Natural killer cell (primary cell): ENCODE data around the gene DCTD. TPM values are rescaled to one million over a fixed set of nuclear protein-coding genes. Genes with fewer than 3 reads are reported as not detected.

Experiments
- ATAC-seq, 3 donors: fragments of 150-1000 bp in 2 of 3; fragments of 200-7000 bp in 1 of 3; cut with Tn5 transposase; 1 replicate in 1 of 3; 2 replicates in 2 of 3; pipeline ENCODE4 v1.10.0; 2021; ENCODE audit warnings: mild to moderate bottlenecking in 2 of 3, moderate library complexity in 2 of 3
- DNase-seq, 2 donors: peaks; one replicate each; pipeline versions ENCODE4 v3.0.0 to v3.0.0-alpha.2; 2013 to 2021; ENCODE audit warnings: mixed read lengths in 1 of 2
- H3K27ac ChIP-seq: one replicate; pipeline ENCODE4 v1.5.1; 2013; ENCODE audit warnings: mild to moderate bottlenecking, low read length
- H3K27me3 ChIP-seq: one replicate; pipeline ENCODE4 v1.6.1; 2013; ENCODE audit warnings: low read length; ENCODE audit not compliant: control insufficient read depth, insufficient read depth
- H3K36me3 ChIP-seq: one replicate; pipeline ENCODE4 v1.6.1; 2013; ENCODE audit warnings: low read length; ENCODE audit not compliant: control insufficient read depth, insufficient read depth
- H3K4me1 ChIP-seq: one replicate; pipeline ENCODE4 v1.6.1; 2013; ENCODE audit warnings: low read length; ENCODE audit not compliant: control insufficient read depth, insufficient read depth
- H3K4me3 ChIP-seq: one replicate; pipeline ENCODE4 v1.5.1; 2013; ENCODE audit warnings: low read length
- H3K9me3 ChIP-seq: one replicate; pipeline ENCODE4 v1.6.1; 2013; ENCODE audit warnings: low read length; ENCODE audit not compliant: control insufficient read depth, insufficient read depth
- H3K27ac Mint-ChIP-seq, 2 donors: one replicate each; pipeline ENCODE4 v1.8.0; 2022; ENCODE audit warnings: mild to moderate bottlenecking in 2 of 2, mixed read lengths in 2 of 2, moderate library complexity in 1 of 2
- H3K27me3 Mint-ChIP-seq, 2 donors: one replicate each; pipeline ENCODE4 v1.8.0; 2022; ENCODE audit warnings: low read depth in 2 of 2, mixed read lengths in 2 of 2
- H3K36me3 Mint-ChIP-seq: one replicate; pipeline ENCODE4 v1.8.0; 2022; ENCODE audit warnings: mixed read lengths
- H3K4me1 Mint-ChIP-seq, 2 donors: one replicate each; pipeline ENCODE4 v1.8.0; 2022; ENCODE audit warnings: mixed read lengths in 2 of 2
- H3K4me3 Mint-ChIP-seq: one replicate; pipeline ENCODE4 v1.8.0; 2022; ENCODE audit warnings: mild to moderate bottlenecking, moderate library complexity, mixed read lengths
- H3K9me3 Mint-ChIP-seq, 2 donors: one replicate each; pipeline ENCODE4 v1.8.0; 2022; ENCODE audit warnings: mixed read lengths in 2 of 2
- WGBS: methylation state at CpG from one replicate; pipeline ENCODE4 v1.1.7; 2013; ENCODE audit warnings: missing lambda C conversion rate; ENCODE audit not compliant: insufficient coverage; 5-methylcytosine and 5-hydroxymethylcytosine counted together
- intact Hi-C: fragments of 100-400 bp; cut with micrococcal nuclease; formaldehyde crosslinking; loops from one replicate; pipeline ENCODE4 v1.14.2; 2022
- total RNA-seq, 4 donors: library from RNA; stranded (reverse); fragments of 120-200 nt in 1 of 4; gene quantifications; one replicate each; pipeline versions ENCODE4 v1.2.3 to v1.2.4, GENCODE V29; 2013 to 2022
- TF ChIP-seq, protein P1 (sequence below): fragments of 200-600 bp; IDR thresholded peaks from one replicate; pipeline ENCODE4 v1.8.0; 2022; ENCODE audit warnings: antibody characterized with exemption

The DCTD gene
- total RNA-seq, 3 donors from 2014 or later (not counting 1 experiment from before 2014, with no cell fraction given): 57.2 to 68.2 (median 68.1) TPM

DNA sequence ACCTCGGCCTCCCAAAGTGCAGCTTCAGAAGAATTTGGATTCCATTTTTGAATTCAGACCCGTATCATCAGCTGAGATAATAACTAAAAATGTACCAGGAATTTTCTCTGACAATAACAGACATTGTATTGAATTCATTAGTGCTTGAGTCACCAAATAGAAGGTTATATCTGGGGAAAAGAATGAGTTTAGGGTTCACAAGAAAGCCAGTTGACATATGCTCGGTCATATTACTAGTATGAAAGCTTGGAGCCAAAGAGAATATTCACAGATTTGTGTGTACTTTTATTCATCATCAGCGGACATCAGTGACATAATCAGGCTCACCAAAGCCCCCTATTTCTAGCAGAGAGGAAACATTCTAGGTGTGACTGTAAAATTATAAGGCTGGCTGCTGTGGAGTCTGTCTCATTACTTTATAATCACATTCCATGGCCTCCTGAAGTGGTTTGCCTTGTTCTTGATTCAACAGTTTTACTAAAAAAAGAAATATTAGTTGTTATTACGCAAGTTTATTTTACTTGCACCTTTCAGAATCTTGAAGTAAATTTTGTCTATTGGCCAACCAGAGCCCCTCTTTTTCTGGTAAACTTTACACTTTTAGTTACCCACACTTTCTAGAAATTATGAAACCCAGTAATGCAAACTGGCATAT, 14.6 kb upstream of the DCTD start:
- Histone ChIP-seq H3K27ac (no peak overlapping the region), H3K36me3 (no peaks in the 10 kb centered on the region), H3K4me1 (no peaks in the 10 kb centered on the region), H3K4me3 (no peak overlapping the region), H3K9me3 (no peaks in the 10 kb centered on the region), H3K27me3 (no peaks in the 10 kb centered on the region)
- Mint-ChIP-seq H3K4me3 (no peak overlapping the region), H3K27ac (no peak overlapping the region), H3K9me3 (no peaks in the 10 kb centered on the region), H3K36me3 (no peaks in the 10 kb centered on the region), H3K4me1 (no peaks in the 10 kb centered on the region), H3K27me3 (peaks cover 11 to 20% of the 10 kb centered on the region in 2 donors)
- intact Hi-C loops: no loop called here
- WGBS: 95% methylated on average over 4 of the region's 5 CpGs
- no peak for DNase-seq
- no peak for ATAC-seq
- TF ChIP-seq, protein P1, sequence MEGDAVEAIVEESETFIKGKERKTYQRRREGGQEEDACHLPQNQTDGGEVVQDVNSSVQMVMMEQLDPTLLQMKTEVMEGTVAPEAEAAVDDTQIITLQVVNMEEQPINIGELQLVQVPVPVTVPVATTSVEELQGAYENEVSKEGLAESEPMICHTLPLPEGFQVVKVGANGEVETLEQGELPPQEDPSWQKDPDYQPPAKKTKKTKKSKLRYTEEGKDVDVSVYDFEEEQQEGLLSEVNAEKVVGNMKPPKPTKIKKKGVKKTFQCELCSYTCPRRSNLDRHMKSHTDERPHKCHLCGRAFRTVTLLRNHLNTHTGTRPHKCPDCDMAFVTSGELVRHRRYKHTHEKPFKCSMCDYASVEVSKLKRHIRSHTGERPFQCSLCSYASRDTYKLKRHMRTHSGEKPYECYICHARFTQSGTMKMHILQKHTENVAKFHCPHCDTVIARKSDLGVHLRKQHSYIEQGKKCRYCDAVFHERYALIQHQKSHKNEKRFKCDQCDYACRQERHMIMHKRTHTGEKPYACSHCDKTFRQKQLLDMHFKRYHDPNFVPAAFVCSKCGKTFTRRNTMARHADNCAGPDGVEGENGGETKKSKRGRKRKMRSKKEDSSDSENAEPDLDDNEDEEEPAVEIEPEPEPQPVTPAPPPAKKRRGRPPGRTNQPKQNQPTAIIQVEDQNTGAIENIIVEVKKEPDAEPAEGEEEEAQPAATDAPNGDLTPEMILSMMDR: no peak

DNA sequence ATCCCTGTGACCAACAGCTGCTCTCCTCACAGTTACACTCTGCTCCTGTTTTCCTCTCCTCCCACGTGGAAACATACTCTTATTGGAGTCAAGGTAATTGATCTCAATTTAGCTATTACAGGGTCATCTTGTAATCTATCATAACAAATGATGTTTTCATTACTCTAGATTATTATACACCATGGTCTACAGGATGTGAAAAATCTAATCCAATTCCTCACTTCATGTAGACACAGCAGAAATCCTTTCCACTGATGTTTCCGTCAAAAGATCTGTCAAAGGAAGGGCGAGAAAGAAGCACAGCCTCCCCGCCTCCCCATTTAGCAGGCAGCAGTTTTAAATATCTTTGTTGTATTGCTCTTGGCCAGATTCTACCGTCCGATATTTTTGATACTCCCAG, 13.7 kb upstream of the DCTD start:
- ATAC-seq (no peak), DNase-seq (no peak)
- Histone ChIP-seq H3K4me1 (no peaks in the 10 kb centered on the region), H3K36me3 (no peaks in the 10 kb centered on the region), H3K27ac (no peak overlapping the region), H3K27me3 (no peaks in the 10 kb centered on the region), H3K4me3 (no peak overlapping the region), H3K9me3 (no peaks in the 10 kb centered on the region)
- intact Hi-C loops: no loop called here
- TF ChIP-seq, protein P1: no peak
- no peak overlapping the region for H3K27ac Mint-ChIP-seq
- no peaks in the 10 kb centered on the region for H3K36me3 Mint-ChIP-seq
- no peaks in the 10 kb centered on the region for H3K4me1 Mint-ChIP-seq
- peaks cover 11 to 20% of the 10 kb centered on the region in 2 donors for H3K27me3 Mint-ChIP-seq
- H3K4me3 Mint-ChIP-seq: no peak overlapping the region
- 89% methylated on average over 4 of the region's 6 CpGs for WGBS
- H3K9me3 Mint-ChIP-seq: no peaks in the 10 kb centered on the region

DNA sequence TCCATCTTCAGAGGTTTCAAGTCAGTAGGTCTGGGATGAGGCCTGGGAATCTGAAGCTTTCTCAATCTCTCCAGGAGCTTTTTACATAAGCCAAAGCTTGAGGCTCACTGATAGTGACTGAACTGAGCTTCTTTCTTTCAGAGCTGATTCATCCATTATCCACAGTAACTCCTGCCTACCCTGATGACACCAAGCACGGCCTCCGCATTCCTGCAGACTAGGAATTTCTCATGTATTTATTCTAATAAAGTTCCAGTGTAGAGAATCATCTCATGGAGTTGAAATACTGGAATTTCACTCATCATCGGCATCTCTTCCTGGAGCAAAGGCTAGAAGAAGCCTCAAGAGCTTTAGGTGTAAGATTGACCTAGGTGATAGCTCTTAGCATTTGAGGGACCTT, 12.1 kb upstream of the DCTD start:
- Mint-ChIP-seq H3K9me3 (no peaks in the 10 kb centered on the region), H3K4me1 (no peaks in the 10 kb centered on the region), H3K27me3 (peaks cover 11 to 20% of the 10 kb centered on the region in 2 donors), H3K36me3 (no peaks in the 10 kb centered on the region), H3K27ac (no peak overlapping the region), H3K4me3 (no peak overlapping the region)
- TF ChIP-seq, protein P1: no peak
- ATAC-seq: no peak
- Histone ChIP-seq H3K4me1 (no peaks in the 10 kb centered on the region), H3K27ac (no peak overlapping the region), H3K27me3 (no peaks in the 10 kb centered on the region), H3K36me3 (no peaks in the 10 kb centered on the region), H3K4me3 (no peak overlapping the region), H3K9me3 (no peaks in the 10 kb centered on the region)
- intact Hi-C loops: no loop called here
- DNase-seq: no peak
- 90% methylated on average over 2 of the region's 3 CpGs for WGBS

GRCh38 chr4:182928061-182928460, 10.9 kb upstream of the DCTD start:
- peaks cover 0 to 16% of the 10 kb centered on the region in 2 donors for H3K27me3 Mint-ChIP-seq
- H3K9me3 Mint-ChIP-seq: no peaks in the 10 kb centered on the region
- H3K36me3 ChIP-seq: no peaks in the 10 kb centered on the region
- no peaks in the 10 kb centered on the region for H3K4me1 ChIP-seq
- H3K4me1 Mint-ChIP-seq: no peaks in the 10 kb centered on the region
- H3K27ac Mint-ChIP-seq: no peak overlapping the region
- TF ChIP-seq, protein P1: no peak
- H3K27ac ChIP-seq: no peak overlapping the region
- no peak for ATAC-seq
- no peak overlapping the region for H3K4me3 ChIP-seq
- WGBS: 52% methylated on average over 3 of the region's 3 CpGs
- intact Hi-C loops: no loop called here
- H3K36me3 Mint-ChIP-seq: no peaks in the 10 kb centered on the region
- H3K4me3 Mint-ChIP-seq: no peak overlapping the region
- DNase-seq: peak in 1 of 2 donors; percentile 16
- no peaks in the 10 kb centered on the region for H3K27me3 ChIP-seq
- H3K9me3 ChIP-seq: no peaks in the 10 kb centered on the region
